ENCODE measurements around the gene PAQR5. TPM values are rescaled to one million over a fixed set of nuclear protein-coding genes. Genes with fewer than 3 reads are reported as not detected.

PAQR5 gene
- total and polyA plus RNA-seq, 2 donors from 2014 or later: 32.7 to 51.3 TPM

DNA sequence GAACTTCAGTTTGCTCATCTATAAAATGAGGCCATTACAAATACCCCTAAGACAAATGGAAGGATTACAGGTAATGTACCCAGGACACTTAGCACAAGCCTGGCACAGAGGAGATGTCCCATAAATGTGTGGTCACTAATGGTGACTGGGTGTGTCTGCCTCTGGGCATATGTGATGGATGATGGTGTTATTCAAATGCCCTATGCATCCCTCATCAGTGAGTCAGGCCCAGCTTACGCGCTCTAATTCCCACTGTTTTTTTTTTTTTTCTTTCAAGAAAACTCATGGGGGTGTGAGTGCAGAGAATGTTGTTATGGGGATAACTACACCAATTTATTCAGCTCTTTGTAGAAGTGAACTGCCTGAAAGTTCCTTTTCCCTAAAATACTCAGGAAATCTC, 91.9 kb downstream of the PAQR5 start:
- H3K27me3 ChIP-seq (ENCODE audit: control insufficient read depth, insufficient read depth, low read length): no peaks in the 10 kb centered on the region
- H3K9me3 ChIP-seq (ENCODE audit: control insufficient read depth in 2 of 3, insufficient read depth in 1 of 3, low read length in 3 of 3): no peaks in the 10 kb centered on the region
- intact Hi-C loops (cut with DNase I): loop anchor here (10.0 kb wide), 1 partner anchor 336 kb away; no protein-coding TSS in a partner anchor
- H3K27ac ChIP-seq (ENCODE audit: low read depth in 2 of 2, low read length in 2 of 2): peak overlapping the region in 1 of 2 donors; percentile 0
- no peak overlapping the region for H3K4me3 ChIP-seq (ENCODE audit: low read length in 3 of 3)
- peaks cover 2 to 8% (median 4%) of the 10 kb centered on the region in 3 donors for H3K36me3 ChIP-seq (ENCODE audit: control insufficient read depth in 2 of 3, insufficient read depth in 3 of 3, low read length in 3 of 3)
- H3K4me1 ChIP-seq (ENCODE audit: control insufficient read depth in 2 of 3, insufficient read depth in 2 of 3, low read depth in 1 of 3, low read length in 3 of 3): peaks cover 0 to 24% (median 22%) of the 10 kb centered on the region in 3 donors
- FAIRE-seq: no peak
- no peak for DNase-seq
- no peak overlapping the region for H3K9ac ChIP-seq (ENCODE audit: low read length in 3 of 3)
- no peak for TF ChIP-seq CTCF (IDR thresholded peaks at IDR 0.05; ENCODE audit: borderline replicate concordance, extremely low read depth, insufficient read depth)

- intact Hi-C loops (cut with DNase I): loop anchor here (10.0 kb wide), 1 partner anchor 336 kb away; no protein-coding TSS in a partner anchor
- no peak for TF ChIP-seq CTCF (IDR thresholded peaks at IDR 0.05; ENCODE audit: borderline replicate concordance, extremely low read depth, insufficient read depth)
- H3K27me3 ChIP-seq (ENCODE audit: control insufficient read depth, insufficient read depth, low read length): no peaks in the 10 kb centered on the region
- H3K9ac ChIP-seq (ENCODE audit: low read length in 3 of 3): peak overlapping the region in 1 of 3 donors; percentile 36
- H3K36me3 ChIP-seq (ENCODE audit: control insufficient read depth in 2 of 3, insufficient read depth in 3 of 3, low read length in 3 of 3): peaks cover 0 to 5% (median 0%) of the 10 kb centered on the region in 3 donors
- no peak for DNase-seq
- no peaks in the 10 kb centered on the region for H3K9me3 ChIP-seq (ENCODE audit: control insufficient read depth in 2 of 3, insufficient read depth in 1 of 3, low read length in 3 of 3)
- H3K4me3 ChIP-seq (ENCODE audit: low read length in 3 of 3): no peak overlapping the region
- peaks cover 0 to 24% (median 22%) of the 10 kb centered on the region in 3 donors for H3K4me1 ChIP-seq (ENCODE audit: control insufficient read depth in 2 of 3, insufficient read depth in 2 of 3, low read depth in 1 of 3, low read length in 3 of 3)
- peak overlapping the region; percentile 0 to 19 for H3K27ac ChIP-seq (ENCODE audit: low read depth in 2 of 2, low read length in 2 of 2)
- no peak for FAIRE-seq
Observed at GRCh38 chr15:69391046-69391757, 92.5 kb downstream of the PAQR5 start.

DNA sequence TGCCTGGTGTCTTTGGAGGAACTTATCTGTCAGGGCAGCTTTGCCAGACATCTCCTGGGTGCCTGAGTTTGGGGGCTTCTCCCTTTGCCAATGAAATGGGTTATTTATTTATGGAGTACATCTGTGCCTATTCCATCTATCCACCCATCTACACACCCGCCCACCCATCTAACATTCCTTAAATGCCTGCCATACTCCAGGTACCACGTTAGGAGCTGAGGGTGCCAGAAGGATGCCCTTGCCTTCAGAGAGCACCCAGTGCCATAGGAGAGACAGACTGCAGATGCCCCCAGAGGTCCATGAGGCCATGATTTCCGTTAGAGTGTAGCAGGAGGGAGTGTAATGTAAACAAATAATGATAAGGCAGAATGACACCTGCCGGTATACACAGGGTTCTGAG, 93.6 kb downstream of the PAQR5 start:
- TF ChIP-seq CTCF (IDR thresholded peaks at IDR 0.05; ENCODE audit: borderline replicate concordance, extremely low read depth, insufficient read depth): no peak
- no peak overlapping the region for H3K27ac ChIP-seq (ENCODE audit: low read depth in 2 of 2, low read length in 2 of 2)
- no peak for DNase-seq

More for the DNA sequence above, 93.6 kb downstream of the PAQR5 start:
- FAIRE-seq: no peak
- Histone ChIP-seq H3K9me3 (ENCODE audit: control insufficient read depth in 2 of 3, insufficient read depth in 1 of 3, low read length in 3 of 3) (no peaks in the 10 kb centered on the region), H3K9ac (ENCODE audit: low read length in 3 of 3) (no peak overlapping the region), H3K36me3 (ENCODE audit: control insufficient read depth in 2 of 3, insufficient read depth in 3 of 3, low read length in 3 of 3) (peaks cover 0 to 10% (median 0%) of the 10 kb centered on the region in 3 donors), H3K27me3 (ENCODE audit: control insufficient read depth, insufficient read depth, low read length) (no peaks in the 10 kb centered on the region), H3K4me3 (ENCODE audit: low read length in 3 of 3) (no peak overlapping the region), H3K4me1 (ENCODE audit: control insufficient read depth in 2 of 3, insufficient read depth in 2 of 3, low read depth in 1 of 3, low read length in 3 of 3) (peaks cover 0 to 24% (median 22%) of the 10 kb centered on the region in 3 donors)
- intact Hi-C loops (cut with DNase I): loop anchor here (10.0 kb wide), 1 partner anchor 338 kb away; no protein-coding TSS in a partner anchor
